Loucy (cell line): ENCODE data around the gene TAF4.
A peak's percentile ranks its signal among the peaks of the same experiment; 100 is the strongest.

Experiments used
- CTCF ChIP-seq: fragments of 200-600 bp; sonication (generic); conservative IDR thresholded peaks from 2 replicates; pipeline ENCODE4 v1.5.1; 2014; ENCODE audit warnings: mild to moderate bottlenecking, antibody characterized with exemption, low read length
- EZH2phosphoT487 ChIP-seq: fragments of 200-600 bp; IDR thresholded peaks from 2 replicates; pipeline ENCODE4 v1.6.1; 2018; ENCODE audit warnings: antibody characterized with exemption, mild to moderate bottlenecking, moderate library complexity, borderline replicate concordance

GRCh38 chr20:62089393-62089792 lies 23.7 kb upstream of the TAF4 start:
- no peak for TF ChIP-seq EZH2phosphoT487
- TF ChIP-seq CTCF, result peak; percentile 30
